NCI-H446 treated with DMSO at 0.1 percent for 48 hours (cell line): Measurements from ENCODE around the gene PRKG1.

ENCODE experiments used
- DNase-seq: peaks from one replicate; lab custom pipeline; 2025; lab: John Stamatoyannopoulos, UW

The PRKG1 gene

DNA sequence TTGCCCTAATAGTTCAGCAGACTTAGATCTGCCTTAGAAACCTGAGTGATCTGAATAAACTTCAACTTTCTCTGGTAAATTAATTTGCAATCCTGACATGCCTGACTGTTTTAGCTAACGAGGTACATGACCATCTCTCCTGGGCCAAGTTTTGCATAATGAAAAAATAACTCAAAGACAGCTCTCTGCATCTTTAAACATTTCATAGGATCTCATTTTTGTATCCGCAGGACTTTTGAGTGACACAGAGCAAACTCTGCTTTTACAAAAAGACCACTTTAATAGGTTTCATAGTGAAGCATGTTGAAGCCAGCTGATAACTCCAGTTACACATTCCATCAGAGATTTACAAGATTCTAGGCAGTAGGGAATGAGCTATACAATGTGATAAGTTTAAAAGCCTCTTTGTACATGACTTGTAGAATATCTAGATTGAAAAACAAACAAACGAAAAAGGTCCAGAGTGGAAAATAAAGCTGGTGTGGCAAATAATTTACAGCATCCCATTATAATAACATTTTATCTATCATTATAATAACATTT, 2.1 kb downstream of the PRKG1 start:
- DNase-seq = no peak

DNA sequence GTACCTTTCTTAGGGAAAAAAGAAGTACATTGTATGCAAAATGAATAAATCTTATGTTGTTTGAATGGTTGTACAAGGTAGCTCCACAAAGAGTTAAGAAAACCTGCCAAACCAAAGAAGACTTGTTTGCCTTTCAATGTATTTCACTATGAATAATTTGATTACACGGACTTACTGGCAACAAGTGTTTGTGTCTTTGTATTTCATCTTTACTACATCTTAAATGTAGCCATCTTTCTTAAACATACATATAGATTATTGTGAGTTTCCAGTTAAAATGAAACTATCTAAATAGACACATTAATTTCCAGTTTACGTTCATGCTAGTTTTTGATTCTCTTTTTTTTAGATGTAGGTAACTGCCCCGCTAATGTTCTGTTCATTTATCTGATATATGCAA, 2.8 kb downstream of the PRKG1 start:
- DNase-seq = no peak

DNA sequence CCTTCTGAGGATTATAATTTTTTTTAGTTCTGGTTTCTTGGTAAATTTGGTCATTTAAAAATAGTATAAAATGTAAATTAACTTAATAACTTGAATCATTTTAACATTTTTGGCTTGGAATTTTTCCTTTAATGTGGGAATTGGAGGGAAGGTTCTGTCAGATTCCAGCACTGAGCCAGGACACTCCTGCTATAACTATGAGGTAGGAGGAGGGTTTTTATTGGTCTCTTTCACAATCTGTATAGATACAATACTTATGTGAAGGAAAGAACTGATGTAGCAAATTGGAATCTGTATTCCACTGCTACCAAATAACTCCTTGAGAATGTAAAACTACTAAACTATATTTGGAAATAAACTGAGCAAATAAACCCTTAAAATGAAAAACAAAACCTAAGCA, 3.2 kb downstream of the PRKG1 start:
- DNase-seq = no peak

DNA sequence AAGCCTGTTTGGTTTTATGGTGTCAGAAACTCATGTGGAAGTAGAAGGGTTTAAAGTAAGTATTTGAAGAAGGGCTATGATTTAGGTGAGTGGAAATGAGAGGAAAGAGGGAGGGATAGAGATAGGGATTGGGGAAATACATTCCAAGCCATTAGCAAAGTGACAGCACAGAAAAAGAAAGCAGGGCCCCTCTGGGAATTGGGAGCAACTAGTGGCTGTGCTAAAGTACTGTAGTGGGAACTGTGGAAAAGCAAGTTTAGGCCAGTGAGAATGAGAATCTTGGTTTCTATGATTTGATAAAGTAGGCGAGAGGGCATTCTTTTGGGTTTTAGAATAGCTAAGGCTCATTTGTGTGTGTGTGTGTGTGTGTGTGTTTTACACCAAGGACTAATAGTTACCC, 5.0 kb downstream of the PRKG1 start:
- DNase-seq = no peak

- no peak for DNase-seq
These were observed 5.5 kb downstream of the PRKG1 start for GRCh38 chr10:51079766-51080165.

DNA sequence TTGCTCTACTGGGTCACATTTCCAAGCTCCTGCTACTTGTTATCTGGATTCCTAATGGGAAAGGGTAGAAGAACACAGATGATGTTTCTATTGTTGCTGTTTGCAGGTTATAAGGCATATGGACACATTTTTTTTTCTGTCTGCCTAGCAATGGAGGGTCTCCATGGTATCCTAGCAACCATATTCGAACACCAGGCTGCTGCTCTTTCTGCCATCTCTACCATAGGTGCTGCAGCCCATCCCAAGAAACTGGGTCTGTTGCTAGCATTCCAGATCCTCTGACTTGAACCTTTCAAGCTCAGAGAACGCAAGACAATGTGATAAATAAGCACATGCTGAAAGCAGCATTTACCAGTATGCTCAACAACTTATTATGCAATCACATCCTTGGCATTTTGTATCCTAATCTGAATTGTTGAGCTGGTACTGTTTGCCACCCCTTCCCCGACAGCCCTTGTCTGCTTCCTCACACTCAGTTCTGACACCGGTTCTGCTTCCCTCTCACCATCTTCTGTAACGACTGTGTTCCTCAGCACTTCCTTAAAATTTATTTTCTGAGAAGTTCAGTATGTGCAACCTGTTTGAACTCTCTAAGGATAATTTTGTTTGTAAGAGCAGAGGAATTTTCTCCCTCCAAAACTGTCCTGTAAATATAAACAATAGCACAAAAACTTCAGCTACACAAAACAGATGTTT, 6.2 kb downstream of the PRKG1 start:
- DNase-seq = no peak

- DNase-seq = no peak
These were observed 8.6 kb downstream of the PRKG1 start for GRCh38 chr10:51082857-51083256.

GRCh38 chr10:51083356-51083853, 9.1 kb downstream of the PRKG1 start:
- no peak for DNase-seq

DNA sequence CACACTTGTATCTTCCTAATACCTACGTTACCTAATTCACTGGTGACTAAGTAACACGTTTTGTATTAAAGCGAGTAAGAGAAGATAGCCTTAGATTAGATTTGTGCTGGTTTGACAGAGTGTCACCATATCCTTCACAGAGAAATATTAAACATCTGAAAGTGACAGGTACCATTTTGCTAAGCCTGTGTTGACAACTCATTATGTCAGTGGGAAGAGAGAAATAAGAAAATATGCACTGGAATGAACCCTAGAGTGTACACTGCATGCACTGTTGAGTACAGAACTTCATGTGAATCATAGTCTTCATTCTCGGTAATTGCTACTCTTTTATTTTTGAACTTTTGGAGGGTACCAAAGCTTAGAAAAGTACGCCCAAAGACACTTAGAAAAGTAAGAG, 10.9 kb downstream of the PRKG1 start:
- DNase-seq = no peak

- DNase-seq = peak; percentile 7
These were observed 12.4 kb downstream of the PRKG1 start for GRCh38 chr10:51086710-51087109.

GRCh38 chr10:51087114-51087513, 12.8 kb downstream of the PRKG1 start:
- no peak for DNase-seq

GRCh38 chr10:51090190-51090589, 15.9 kb downstream of the PRKG1 start:
- DNase-seq = peak; percentile 5

DNA sequence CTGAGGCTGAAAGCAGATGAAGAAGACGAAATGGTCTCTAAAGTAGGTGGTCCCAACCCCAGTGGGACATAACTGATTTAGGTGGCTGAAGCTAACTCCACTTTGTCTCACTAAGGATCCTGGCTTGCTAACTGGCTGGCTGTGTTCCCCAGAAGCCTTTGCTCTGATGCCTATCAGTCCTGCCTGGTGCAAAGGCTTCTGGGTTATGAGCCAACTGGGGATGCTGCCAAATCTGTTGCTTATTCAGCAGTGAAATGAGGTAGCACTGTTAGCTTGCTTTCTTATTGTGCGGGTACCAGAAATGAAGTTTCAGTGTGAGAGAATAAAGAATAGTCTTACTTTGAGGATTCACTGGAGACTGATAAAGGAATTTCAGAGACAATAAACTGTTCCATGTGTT, 18.1 kb downstream of the PRKG1 start:
- peak; percentile 22 for DNase-seq

DNA sequence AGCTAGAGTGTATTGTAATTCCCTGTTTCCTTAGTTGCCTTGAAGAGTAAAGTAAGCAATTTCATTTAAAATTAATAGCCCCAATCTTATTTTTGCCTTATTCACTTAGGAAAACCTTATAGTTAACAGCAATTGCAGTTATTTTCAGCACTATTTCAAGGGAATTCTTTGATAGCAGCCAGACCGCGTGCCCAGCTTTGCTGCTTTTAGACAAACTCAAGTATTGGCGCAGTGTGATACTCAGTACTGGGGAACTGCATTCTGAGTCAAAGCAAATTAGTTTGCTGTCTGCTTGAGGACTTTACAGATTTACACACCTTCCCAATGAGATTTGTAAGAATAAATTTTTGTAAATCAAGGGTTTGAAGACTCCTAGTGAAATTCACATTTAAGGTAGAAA, 21.2 kb downstream of the PRKG1 start:
- DNase-seq = no peak

DNA sequence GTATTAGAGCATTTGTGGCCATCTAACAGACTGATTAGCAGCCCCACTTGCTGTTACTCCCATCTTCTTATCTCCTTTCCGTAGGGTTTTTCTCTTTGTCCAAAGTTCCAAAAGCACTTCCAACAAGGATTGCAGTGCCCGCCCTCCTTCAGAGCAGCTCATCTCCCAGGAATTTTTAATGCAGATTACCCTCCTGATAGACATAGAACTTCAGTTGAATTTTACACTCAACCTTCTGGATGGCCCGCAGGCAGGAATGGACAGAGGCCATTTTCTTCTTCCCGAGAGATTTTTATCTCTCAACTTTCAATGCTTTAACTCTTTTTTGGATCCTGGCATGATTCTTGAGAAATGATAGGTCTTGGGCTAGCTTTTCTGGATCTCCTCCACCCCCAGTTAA, 23.3 kb downstream of the PRKG1 start:
- no peak for DNase-seq

DNA sequence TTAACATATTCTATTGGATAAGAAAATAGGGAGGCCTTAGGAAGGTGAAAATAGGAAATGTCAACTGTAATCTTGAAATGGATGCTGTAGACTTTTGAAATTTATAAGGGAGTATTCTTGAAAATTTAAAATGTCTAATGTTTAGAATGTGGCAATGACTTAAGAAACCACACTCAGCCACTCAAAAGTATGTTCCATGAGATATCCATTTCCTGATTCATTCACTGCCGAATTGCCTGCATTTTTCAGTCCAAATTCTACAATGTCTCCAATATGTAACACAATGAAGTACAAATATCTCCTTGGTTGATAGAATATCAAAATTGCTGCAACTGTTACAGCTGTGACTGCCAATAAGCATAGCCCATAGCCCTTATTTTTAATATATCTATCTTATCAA, 25.9 kb downstream of the PRKG1 start:
- DNase-seq = no peak

GRCh38 chr10:51103554-51104217, 29.4 kb downstream of the PRKG1 start:
- no peak for DNase-seq

DNA sequence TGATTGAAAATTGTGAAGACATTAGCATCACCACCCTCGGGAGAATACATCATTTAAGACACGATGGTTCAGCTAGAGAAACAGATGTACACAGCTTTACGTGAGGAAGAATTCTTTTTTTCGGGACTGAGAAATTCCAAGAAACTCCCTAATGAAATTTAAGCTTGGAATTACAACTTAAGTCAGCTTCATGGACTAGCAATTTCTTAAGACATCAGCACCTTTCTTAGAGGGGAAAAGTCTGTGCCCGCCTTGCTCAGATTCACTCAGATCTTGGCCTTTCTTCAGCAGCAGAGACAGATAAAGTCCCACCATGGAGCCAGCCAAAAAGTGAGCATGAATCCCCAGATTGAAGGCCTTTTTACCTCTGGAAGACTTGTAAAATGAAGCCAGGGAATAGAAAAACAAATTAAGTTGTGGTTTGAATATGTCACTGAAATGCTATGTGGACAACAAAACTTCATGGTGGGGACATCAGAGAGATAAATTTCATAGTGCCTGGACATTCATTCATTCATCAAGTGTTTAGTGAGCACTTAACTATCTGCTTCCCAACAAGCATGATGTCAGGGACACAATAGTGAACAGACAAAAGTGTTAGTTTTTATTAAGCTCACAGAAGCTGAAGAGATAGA, 32.1 kb downstream of the PRKG1 start:
- no peak for DNase-seq

- DNase-seq = peak; percentile 5
These were observed 34.1 kb downstream of the PRKG1 start for GRCh38 chr10:51108406-51108805.

DNA sequence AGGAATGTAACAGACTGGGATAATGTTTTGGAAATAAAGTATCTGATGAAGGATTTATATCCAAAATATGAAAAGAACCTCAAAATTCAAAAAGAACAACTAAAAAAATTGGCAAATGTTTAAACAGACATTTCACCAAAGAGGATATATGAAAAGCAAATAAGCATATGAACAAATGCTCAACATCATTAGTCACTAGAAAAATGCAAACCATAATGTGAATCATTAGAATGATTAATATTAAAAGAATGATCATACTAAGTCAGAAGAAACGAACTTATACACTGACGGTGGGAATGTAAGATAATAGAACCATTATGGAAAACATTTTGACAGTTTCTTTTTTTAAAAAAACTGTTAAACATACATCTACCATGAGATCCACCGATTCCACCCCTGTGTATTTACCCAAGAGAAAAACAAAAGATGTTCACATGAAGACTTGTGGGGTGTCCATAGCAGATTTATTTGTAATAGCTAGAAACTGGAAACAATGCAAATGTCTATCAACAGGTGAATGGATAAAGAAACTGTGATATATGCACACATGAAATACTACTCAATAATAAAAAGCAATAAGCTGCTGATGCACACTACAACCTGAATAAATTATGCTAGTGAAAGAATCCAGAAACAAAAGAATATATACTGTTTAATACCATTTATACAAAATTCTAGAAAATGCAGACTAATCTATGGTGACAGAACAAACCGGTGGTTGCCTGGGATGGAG, 35.7 kb downstream of the PRKG1 start:
- no peak for DNase-seq

DNA sequence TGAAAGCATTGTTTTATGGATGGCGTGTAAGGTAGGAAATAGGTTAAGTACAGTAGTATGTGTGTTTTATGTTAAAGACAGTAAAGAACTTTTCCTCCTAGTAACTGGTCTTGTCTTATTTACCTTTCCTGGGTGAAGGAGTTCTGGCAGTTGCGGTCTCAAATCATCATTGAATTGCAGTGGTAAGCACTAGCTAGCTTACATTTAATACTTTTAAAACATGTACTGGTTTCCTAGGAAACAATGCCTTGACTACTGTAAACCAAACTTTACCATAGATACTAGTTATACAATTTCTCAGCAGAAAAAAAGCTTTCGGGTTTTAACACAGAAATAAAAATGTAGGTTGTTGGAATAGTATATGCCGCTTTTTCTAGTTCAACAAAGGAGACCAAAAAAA, 37.7 kb downstream of the PRKG1 start:
- no peak for DNase-seq

- DNase-seq = peak; percentile 30
These were observed 38.7 kb downstream of the PRKG1 start for GRCh38 chr10:51113007-51113406.
